H1 (cell line): ENCODE data around the gene DDB1. TPM values are rescaled to one million over a fixed set of nuclear protein-coding genes. Genes with fewer than 3 reads are reported as not detected.

ENCODE experiments used
- CTCF ChIA-PET: fragments of 300-600 bp; sonication (Branson Sonifier 250); formaldehyde crosslinking; loops from one replicate; lab custom pipeline; 2021; ENCODE audit not compliant: partially characterized antibody; lab: Charles Lee
- POLR2A ChIA-PET: fragments of 300-600 bp; sonication (Branson Sonifier 250); formaldehyde crosslinking; loops from one replicate; lab custom pipeline; 2021; ENCODE audit warnings: inconsistent platforms; ENCODE audit not compliant: partially characterized antibody; lab: Charles Lee
- DNase-seq, 2 experiments: peaks; one replicate each; pipeline versions ENCODE4 v3.0.0 to v3.0.0-alpha.2; 2010 to 2022; ENCODE audit warnings: low spot score in 2 of 2, low read depth in 1 of 2, mixed read lengths in 1 of 2
- FAIRE-seq: peaks from 2 replicates; lab custom pipeline; 2011; peaks lifted over from hg19 to GRCh38; lab: Jason Lieb, UNC
- H2AFZ ChIP-seq: 2 replicates; pipeline ENCODE4 v1.8.1; 2012; ENCODE audit warnings: low read length, inconsistent platforms
- H2AK5ac ChIP-seq: 2 replicates; pipeline ENCODE4 v1.6.1; 2013; ENCODE audit warnings: low read depth, low read length
- H2BK120ac ChIP-seq: replicated peaks from 2 replicates; pipeline ENCODE3; 2013; ENCODE audit warnings: low read depth, low read length, inconsistent platforms
- H2BK12ac ChIP-seq: 2 replicates; pipeline ENCODE4 v1.6.1; 2013; ENCODE audit warnings: low read depth, low read length
- H2BK15ac ChIP-seq: 2 replicates; pipeline ENCODE4 v1.6.1; 2013; ENCODE audit warnings: low read length
- H2BK20ac ChIP-seq: 2 replicates; pipeline ENCODE4 v1.6.1; 2013; ENCODE audit warnings: low read length
- H2BK5ac ChIP-seq: 2 replicates; pipeline ENCODE4 v1.6.1; 2013; ENCODE audit warnings: low read depth, low read length
- H3K14ac ChIP-seq: 2 replicates; pipeline ENCODE4 v1.6.1; 2013; ENCODE audit warnings: inconsistent platforms; ENCODE audit not compliant: insufficient read length
- H3K18ac ChIP-seq: 2 replicates; pipeline ENCODE4 v1.6.1; 2013; ENCODE audit warnings: low read length; ENCODE audit errors: extremely low read depth
- H3K23ac ChIP-seq: 2 replicates; pipeline ENCODE4 v1.6.1; 2013; ENCODE audit warnings: inconsistent platforms; ENCODE audit not compliant: insufficient read length
- H3K23me2 ChIP-seq: 2 replicates; pipeline ENCODE4 v1.6.1; 2013; ENCODE audit warnings: low read depth, low read length
- H3K27ac ChIP-seq: 2 replicates; pipeline ENCODE4 v1.6.1; 2011; ENCODE audit warnings: low read depth, low read length, inconsistent platforms
- H3K27me3 ChIP-seq, 4 experiments: replicated peaks in 1 of 4; 1 replicate in 1 of 4; 2 replicates in 3 of 4; pipeline versions ENCODE4 v1.6.1 to v1.8.1; 2011 to 2013; ENCODE audit warnings: low read length in 3 of 4, mild to moderate bottlenecking in 3 of 4, inconsistent platforms in 2 of 4, mixed read lengths in 2 of 4, moderate library complexity in 1 of 4; ENCODE audit not compliant: control insufficient read depth in 3 of 4, insufficient read depth in 3 of 4; ENCODE audit errors: extremely low read depth in 1 of 4
- H3K36me3 ChIP-seq, 4 experiments: 2 replicates each; pipeline versions ENCODE4 v1.6.1 to v1.8.1; 2011 to 2013; ENCODE audit warnings: mild to moderate bottlenecking in 4 of 4, low read length in 3 of 4, moderate library complexity in 2 of 4, control low read depth in 1 of 4, inconsistent platforms in 1 of 4; ENCODE audit not compliant: insufficient read depth in 4 of 4, control insufficient read depth in 2 of 4
- H3K4ac ChIP-seq: replicated peaks from 2 replicates; pipeline ENCODE3; 2013; ENCODE audit warnings: low read length, low read depth, mixed read lengths, inconsistent platforms; ENCODE audit not compliant: insufficient read length
- H3K4me1 ChIP-seq, 4 experiments: replicated peaks in 1 of 4; 1 replicate in 1 of 4; 2 replicates in 3 of 4; pipeline versions ENCODE4 v1.6.1 to v1.8.1; 2011 to 2013; ENCODE audit warnings: low read length in 3 of 4, inconsistent platforms in 2 of 4, mixed read lengths in 1 of 4; ENCODE audit not compliant: insufficient read depth in 4 of 4, control insufficient read depth in 3 of 4
- H3K4me2 ChIP-seq, 2 experiments: 2 replicates each; pipeline versions ENCODE4 v1.6.1 to v1.8.1; 2011 to 2013; ENCODE audit warnings: low read depth in 2 of 2, low read length in 2 of 2, control low read depth in 1 of 2, inconsistent platforms in 1 of 2, mild to moderate bottlenecking in 1 of 2; ENCODE audit not compliant: insufficient read depth in 1 of 2
- H3K4me3 ChIP-seq, 4 experiments: fragments of 200-600, 300-600 bp in 1 of 4; sonication (generic), shearing (Covaris generic), sonication (Bioruptor Twin) in 1 of 4; 2 replicates each; pipeline versions ENCODE4 v1.5.1 to v1.8.1; 2011 to 2016; ENCODE audit warnings: low read length in 4 of 4, low read depth in 3 of 4, control low read depth in 2 of 4, inconsistent platforms in 2 of 4, mild to moderate bottlenecking in 2 of 4, mixed read lengths in 1 of 4, moderate library complexity in 1 of 4; ENCODE audit not compliant: insufficient read depth in 2 of 4; ENCODE audit errors: extremely low read depth in 1 of 4
- H3K56ac ChIP-seq: replicated peaks from 2 replicates; pipeline ENCODE3; 2013; ENCODE audit warnings: low read depth, mild to moderate bottlenecking, mixed read lengths, low read length, inconsistent platforms; ENCODE audit not compliant: insufficient read length
- H3K79me1 ChIP-seq: 2 replicates; pipeline ENCODE4 v1.6.1; 2013; ENCODE audit warnings: low read depth, low read length, control low read depth
- H3K79me2 ChIP-seq, 2 experiments: 2 replicates each; pipeline versions ENCODE4 v1.6.1 to v1.8.1; 2012 to 2013; ENCODE audit warnings: low read length in 2 of 2, mild to moderate bottlenecking in 2 of 2, inconsistent platforms in 1 of 2; ENCODE audit not compliant: insufficient read depth in 2 of 2, control insufficient read depth in 1 of 2
- H3K9ac ChIP-seq, 4 experiments: replicated peaks in 1 of 4; 1 replicate in 1 of 4; 2 replicates in 3 of 4; pipeline versions ENCODE4 v1.6.1 to v1.8.1; 2011 to 2013; ENCODE audit warnings: low read depth in 3 of 4, low read length in 3 of 4, control low read depth in 2 of 4, mild to moderate bottlenecking in 2 of 4, moderate library complexity in 2 of 4, inconsistent platforms in 1 of 4; ENCODE audit errors: extremely low read depth in 1 of 4
- H3K9me3 ChIP-seq, 2 experiments: 2 replicates each; pipeline versions ENCODE4 v1.6.1 to v1.8.1; 2012 to 2013; ENCODE audit warnings: mild to moderate bottlenecking in 2 of 2, moderate library complexity in 2 of 2, control low read depth in 1 of 2, inconsistent platforms in 1 of 2, low read depth in 1 of 2, low read length in 1 of 2, mixed read lengths in 1 of 2; ENCODE audit not compliant: insufficient read depth in 2 of 2
- H4K20me1 ChIP-seq, 2 experiments: replicated peaks in 1 of 2; 2 replicates each; pipeline versions ENCODE3 to v1.8.1; 2011 to 2013; ENCODE audit warnings: inconsistent platforms in 2 of 2, low read length in 2 of 2, mild to moderate bottlenecking in 1 of 2; ENCODE audit not compliant: insufficient read depth in 2 of 2, control insufficient read depth in 1 of 2
- H4K5ac ChIP-seq: 2 replicates; pipeline ENCODE4 v1.6.1; 2013; ENCODE audit warnings: low read length, low read depth, mixed read lengths, inconsistent platforms; ENCODE audit not compliant: insufficient read length
- H4K8ac ChIP-seq: 2 replicates; pipeline ENCODE4 v1.8.0; 2013; ENCODE audit warnings: mild to moderate bottlenecking, moderate library complexity, low read length, inconsistent platforms; ENCODE audit not compliant: insufficient read depth; ENCODE audit errors: extremely low read depth
- H4K91ac ChIP-seq: replicated peaks from 2 replicates; pipeline ENCODE3; 2013; ENCODE audit warnings: low read length, mixed read lengths, inconsistent platforms; ENCODE audit not compliant: insufficient read length
- ASH2L ChIP-seq: fragments of 200-600, 300-600 bp; sonication (generic); IDR thresholded peaks from one replicate; pipeline ENCODE4 v1.7.1; 2017; ENCODE audit warnings: low read length
- BCL11A ChIP-seq, 2 experiments: IDR thresholded peaks; one replicate each; pipeline ENCODE4 v1.6.1; 2011; ENCODE audit warnings: low read depth in 2 of 2, low read length in 2 of 2, mild to moderate bottlenecking in 2 of 2
- CEBPB ChIP-seq: IDR thresholded peaks from 2 replicates; pipeline ENCODE4 v1.6.1; 2012; ENCODE audit warnings: low read depth, low read length
- CHD2 ChIP-seq: IDR thresholded peaks from 2 replicates; pipeline ENCODE4 v1.6.1; 2012; ENCODE audit warnings: low read length, improper control_type of control experiment
- CTBP2 ChIP-seq: IDR thresholded peaks from 2 replicates; pipeline ENCODE4 v1.7.0; 2011; ENCODE audit warnings: borderline replicate concordance, mild to moderate bottlenecking, moderate library complexity, mixed read lengths, low read length; ENCODE audit not compliant: insufficient read depth, insufficient read length
- GTF2F1 ChIP-seq: IDR thresholded peaks from 2 replicates; pipeline ENCODE4 v1.6.1; 2012; ENCODE audit warnings: low read depth, low read length, improper control_type of control experiment, borderline replicate concordance
- PHF8 ChIP-seq: fragments of 200-600 bp; sonication (generic); conservative IDR thresholded peaks from 2 replicates; pipeline ENCODE4 v1.7.1; 2012; ENCODE audit warnings: low read depth, mild to moderate bottlenecking, inconsistent platforms, low read length, moderate library complexity
- POLR2A ChIP-seq, 2 experiments: IDR thresholded peaks; 1 replicate in 1 of 2; 2 replicates in 1 of 2; pipeline ENCODE4 v1.6.1; 2011; ENCODE audit warnings: low read depth in 2 of 2, low read length in 2 of 2, mild to moderate bottlenecking in 2 of 2; ENCODE audit errors: control extremely low read depth in 1 of 2
- RXRA ChIP-seq: IDR thresholded peaks from 2 replicates; pipeline ENCODE4 v1.6.1; 2011; ENCODE audit warnings: low read depth, mild to moderate bottlenecking, low read length, moderate library complexity; ENCODE audit not compliant: insufficient read depth
- TAF7 ChIP-seq: optimal IDR thresholded peaks from 2 replicates; pipeline ENCODE3; 2011; ENCODE audit warnings: low read depth, mild to moderate bottlenecking, inconsistent platforms, low read length, moderate library complexity, borderline replicate concordance
- TBP ChIP-seq: IDR thresholded peaks from 2 replicates; pipeline ENCODE4 v1.6.1; 2011; ENCODE audit warnings: low read depth, low read length, improper control_type of control experiment
- TCF12 ChIP-seq: IDR thresholded peaks from 2 replicates; pipeline ENCODE4 v1.6.1; 2011; ENCODE audit warnings: low read depth, mild to moderate bottlenecking, low read length
- TEAD4 ChIP-seq: IDR thresholded peaks from 2 replicates; pipeline ENCODE4 v1.6.1; 2012; ENCODE audit warnings: low read depth, low read length, inconsistent platforms, mixed read lengths
- ZNF274 ChIP-seq: IDR thresholded peaks from 2 replicates; pipeline ENCODE4 v1.7.0; 2012; ENCODE audit warnings: low read length, borderline replicate concordance; ENCODE audit errors: extremely low read depth
- WGBS, 2 experiments: shearing (Covaris generic) in 1 of 2; methylation state at CpG; one replicate each; pipeline versions ENCODE4 v1.1.6 to v1.1.7; 2013 to 2015; ENCODE audit warnings: low lambda C conversion rate in 2 of 2, mixed read lengths in 2 of 2, inconsistent platforms in 1 of 2, low coverage in 1 of 2, missing lambda C conversion rate in 1 of 2; ENCODE audit not compliant: insufficient replicate concordance in 2 of 2, insufficient coverage in 1 of 2, insufficient read length in 1 of 2; ENCODE audit errors: extremely low coverage in 1 of 2, missing lambda C conversion rate in 1 of 2; 5-methylcytosine and 5-hydroxymethylcytosine counted together
- polyA plus RNA-seq, 7 experiments: library from polyadenylated mRNA; depleted of rRNA in 3 of 7; stranded (reverse) in 5 of 7; unstranded in 2 of 7; fragments of >200 nt in 5 of 7; fragments of 200-250 nt in 2 of 7; gene quantifications; 1 replicate in 5 of 7; 2 replicates in 1 of 7; 4 replicates in 1 of 7; pipeline versions ENCODE4 v1.2.1 to v1.2.3, GENCODE V29; 2011 to 2013; ENCODE audit warnings: missing spikeins in 2 of 7, mixed read lengths in 2 of 7
- total RNA-seq: library from RNA; stranded (reverse); fragmentation: NEBNext Ultra II Directional; extraction: Animal tissue kit (Norgen Biotek cat#: 25700); gene quantifications from 2 replicates; pipeline ENCODE4 v1.2.1, GENCODE V29; 2021

The DDB1 gene
- total and polyA plus RNA-seq, 2 of the 8 experiments (the other 6 are each of a cell fraction or from before 2014, with no cell fraction given) = 275 to 306 TPM

GRCh38 chr11:61335355-61335710 lies 2.4 kb upstream of the DDB1 start:
- Histone ChIP-seq H2BK15ac (peak overlapping the region; percentile 20; the same call in 1 of the 2 replicates), H3K4ac (no peak overlapping the region), H2BK120ac (no peak overlapping the region), H4K20me1 (peaks cover 0 to 3% of the 10 kb centered on the region in 2 experiments), H2BK20ac (no peak overlapping the region), H3K36me3 (peaks cover 0 to 8% (median 2%) of the 10 kb centered on the region in 4 experiments; a peak in 2 of 8 replicates), H2AK5ac (no peak overlapping the region), H3K14ac (no peak overlapping the region), H2BK12ac (peak overlapping the region; percentile 72; the same call in 1 of the 2 replicates), H3K27me3 (no peaks in the 10 kb centered on the region), H2BK5ac (0 out of 2 replicates have a peak overlapping the region, but pooled peaks have one; percentile 32), H3K9me3 (no peaks in the 10 kb centered on the region), H4K91ac (no peak overlapping the region), H3K23ac (no peak overlapping the region), H3K56ac (no peak overlapping the region), H3K4me2 (0 out of 4 replicates have a peak overlapping the region, but pooled peaks of 1 of the 2 experiments have one; percentile 23), H3K18ac (no peak overlapping the region), H3K79me1 (peaks cover 6% of the 10 kb centered on the region; the same call in 1 of the 2 replicates), H3K79me2 (peaks cover 18 to 30% of the 10 kb centered on the region in 2 experiments), H3K27ac (no peak overlapping the region), H3K23me2 (peaks cover 9% of the 10 kb centered on the region; the same call in 1 of the 2 replicates), H4K8ac (0 out of 2 replicates have a peak overlapping the region, but pooled peaks have one; percentile 7), H3K4me3 (no peak overlapping the region), H3K9ac (no peak overlapping the region), H2AFZ (no peak overlapping the region), H4K5ac (no peak overlapping the region), H3K4me1 (peaks cover 5 to 14% (median 9%) of the 10 kb centered on the region in 4 experiments)
- 77% methylated on average over 1 of the region's 1 CpG; no CpG with 5 or more reads in 1 of the 2 experiments for WGBS, 2 experiments
- ChIA-PET POLR2A (interaction anchor here (1.2 to 39.7 kb wide), 7 partner anchors 12 to 75 kb away, joined by 3 to 1106 read pairs (median 7); partner anchors contain the start of genes CYB561A3, TMEM138 and TMEM216), CTCF (interaction anchor here (0.9 to 10.1 kb wide), 19 partner anchors 11 to 303 kb away, joined by 3 to 290 read pairs (median 5); partner anchors contain the start of genes CYB561A3, TMEM138 and TMEM216)
- DNase-seq (no peak), FAIRE-seq (no peak)
- TF ChIP-seq RXRA = no peak
- no peak for TF ChIP-seq ZNF274
- no peak for TF ChIP-seq GTF2F1
- no peak for TF ChIP-seq CHD2
- no peak for TF ChIP-seq PHF8
- no peak for TF ChIP-seq TAF7
- no peak for TF ChIP-seq TEAD4
- no peak for TF ChIP-seq CTBP2
- no peak for TF ChIP-seq POLR2A (IDR thresholded peaks at IDR 0.05; ENCODE audit: control extremely low read depth in 1 of 2, low read depth in 2 of 2, low read length in 2 of 2)
- no peak for TF ChIP-seq TBP
- no peak for TF ChIP-seq CEBPB
- no peak for TF ChIP-seq TCF12
- TF ChIP-seq ASH2L = no peak
- TF ChIP-seq BCL11A (IDR thresholded peaks at IDR 0.05; ENCODE audit: low read depth in 2 of 2, low read length in 2 of 2) = no peak
